SJCRH30 (cell line): ENCODE data around the gene ADAMTSL1. TPM values are rescaled to one million over a fixed set of nuclear protein-coding genes. Genes with fewer than 3 reads are reported as not detected.

Experiments
- DNase-seq, 2 experiments: peaks; one replicate each; pipeline ENCODE4 v3.0.0-alpha.2; 2015 to 2020
- H3K27ac ChIP-seq: fragments of 250-450 bp; sonication (Bioruptor Pico); 2 replicates; pipeline ENCODE4 v1.5.1; 2020; ENCODE audit warnings: mild to moderate bottlenecking, moderate library complexity
- H3K27me3 ChIP-seq: fragments of 250-450 bp; sonication (Bioruptor Pico); 2 replicates; pipeline ENCODE4 v1.5.1; 2020; ENCODE audit warnings: mild to moderate bottlenecking, moderate library complexity
- H3K36me3 ChIP-seq: fragments of 250-450 bp; sonication (Bioruptor Pico); 2 replicates; pipeline ENCODE4 v1.5.1; 2020; ENCODE audit warnings: mild to moderate bottlenecking, moderate library complexity
- H3K4me1 ChIP-seq: fragments of 250-450 bp; sonication (Bioruptor Pico); 2 replicates; pipeline ENCODE4 v1.5.1; 2020; ENCODE audit warnings: mild to moderate bottlenecking, moderate library complexity
- H3K4me3 ChIP-seq: fragments of 250-450 bp; sonication (Bioruptor Pico); 2 replicates; pipeline ENCODE4 v1.5.1; 2020; ENCODE audit warnings: mild to moderate bottlenecking, moderate library complexity
- H3K9me3 ChIP-seq: fragments of 250-450 bp; sonication (Bioruptor Pico); replicated peaks from 2 replicates; pipeline ENCODE4 v1.5.1; 2020; ENCODE audit warnings: mild to moderate bottlenecking, moderate library complexity
- total RNA-seq: library from RNA; depleted of rRNA; stranded (reverse); fragments of >200 nt; shearing (Covaris generic); gene quantifications from 2 replicates; pipeline ENCODE4 v1.2.3, GENCODE V29; 2014

ADAMTSL1 gene
- total RNA-seq, 1 experiment from 2014 or later, result 3.3 TPM

DNA sequence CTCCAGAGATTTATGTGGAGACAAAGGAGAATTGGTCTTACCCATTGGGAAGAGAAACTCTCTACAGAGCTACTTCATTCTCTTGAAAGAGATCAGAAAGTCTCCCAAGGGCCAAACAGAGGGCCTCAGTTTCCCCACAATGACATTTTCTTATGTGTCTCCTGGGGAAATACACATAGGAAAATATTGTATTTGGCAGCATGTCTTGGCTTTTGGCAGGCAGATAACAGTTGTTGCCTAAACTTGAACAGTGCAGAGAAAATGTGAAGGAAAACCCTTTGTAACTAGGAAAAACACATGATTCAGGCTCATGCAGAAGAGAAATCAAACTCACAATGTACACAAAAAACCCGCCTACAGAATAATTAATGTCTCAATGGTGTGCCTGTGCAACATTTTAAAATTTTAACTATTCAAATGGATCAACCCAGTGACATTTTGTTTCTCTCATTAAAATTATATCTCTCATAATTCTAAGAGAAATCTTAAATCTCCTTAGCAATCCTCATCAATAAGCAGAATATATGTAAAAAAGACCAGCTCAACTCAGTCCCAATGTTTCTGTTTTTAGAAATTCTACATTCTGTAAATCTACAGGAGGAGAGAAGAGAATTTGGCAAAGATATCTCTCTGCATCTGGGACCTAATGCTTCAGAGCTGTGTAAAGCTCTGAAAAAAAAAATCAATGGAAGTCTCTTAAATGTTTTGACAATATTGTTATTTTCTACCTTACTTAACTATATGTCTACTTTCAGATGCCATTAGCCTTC lies 205.1 kb downstream of the ADAMTSL1 start:
- Histone ChIP-seq H3K9me3 (no peaks in the 10 kb centered on the region), H3K27ac (no peak overlapping the region), H3K27me3 (no peaks in the 10 kb centered on the region), H3K4me1 (no peaks in the 10 kb centered on the region), H3K4me3 (no peak overlapping the region), H3K36me3 (no peaks in the 10 kb centered on the region)
- DNase-seq, result no peak

DNA sequence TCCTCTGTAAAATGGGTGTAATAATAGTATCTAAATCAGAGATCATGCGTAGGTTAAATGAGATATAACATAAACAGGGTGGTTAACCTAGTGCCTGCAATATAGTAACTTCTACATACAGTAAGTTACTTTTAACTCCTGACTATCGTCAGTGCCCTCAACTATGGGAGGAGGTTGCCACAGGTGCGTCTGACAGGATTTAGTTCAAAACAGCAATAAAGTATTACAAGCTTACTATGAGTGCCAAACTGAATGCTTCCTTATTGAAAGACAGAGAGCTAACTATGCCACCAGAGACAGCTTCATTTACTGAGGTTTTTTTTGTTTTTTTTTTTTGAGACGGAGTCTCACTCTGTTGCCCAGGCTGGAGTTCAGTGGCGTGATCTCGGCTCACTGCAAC lies 209.0 kb downstream of the ADAMTSL1 start:
- Histone ChIP-seq H3K9me3 (no peaks in the 10 kb centered on the region), H3K36me3 (no peaks in the 10 kb centered on the region), H3K27ac (no peak overlapping the region), H3K4me3 (no peak overlapping the region), H3K4me1 (no peaks in the 10 kb centered on the region), H3K27me3 (no peaks in the 10 kb centered on the region)
- DNase-seq, result no peak

DNA sequence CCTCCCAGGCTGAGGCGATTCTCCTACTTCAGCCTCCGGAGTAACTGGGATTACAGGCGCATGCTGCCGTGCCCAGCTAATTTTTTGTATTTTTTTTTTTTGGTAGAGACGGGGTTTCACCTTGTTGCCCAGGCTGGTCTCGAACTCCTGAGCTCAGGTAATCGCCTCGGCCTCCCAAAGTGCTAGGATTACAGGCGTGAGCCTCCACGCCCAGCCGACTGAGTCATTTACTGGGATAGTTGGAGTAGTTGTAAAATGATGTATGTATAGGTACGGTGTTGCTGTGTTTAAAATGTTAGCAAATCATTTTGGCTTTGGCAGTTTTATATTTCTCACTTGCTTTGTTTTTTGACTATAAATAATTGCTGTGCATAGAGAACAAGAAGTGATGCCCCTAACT lies 209.4 kb downstream of the ADAMTSL1 start:
- DNase-seq, result no peak
- Histone ChIP-seq H3K36me3 (no peaks in the 10 kb centered on the region), H3K4me3 (no peak overlapping the region), H3K27ac (no peak overlapping the region), H3K9me3 (no peaks in the 10 kb centered on the region), H3K27me3 (no peaks in the 10 kb centered on the region), H3K4me1 (no peaks in the 10 kb centered on the region)

DNA sequence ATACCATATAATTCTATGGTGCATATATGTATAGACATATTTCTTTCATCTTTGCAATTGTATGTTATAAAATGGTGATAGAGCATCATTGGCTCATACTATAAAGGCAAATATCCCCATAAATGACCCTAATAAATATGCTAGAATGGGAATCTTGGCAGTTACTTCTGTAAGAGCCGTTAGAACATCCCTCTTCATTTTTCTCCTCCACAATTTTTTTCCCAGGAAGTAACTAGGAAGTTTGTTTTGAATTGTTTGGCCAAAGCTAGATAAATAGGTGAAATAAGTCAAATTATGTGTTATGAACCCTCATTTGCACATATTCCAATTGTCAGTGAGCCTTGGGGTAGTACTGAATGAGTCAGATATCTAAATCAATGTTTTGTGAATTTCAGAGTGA lies 209.9 kb downstream of the ADAMTSL1 start:
- no peak overlapping the region for H3K4me3 ChIP-seq
- no peaks in the 10 kb centered on the region for H3K4me1 ChIP-seq
- no peaks in the 10 kb centered on the region for H3K9me3 ChIP-seq
- no peaks in the 10 kb centered on the region for H3K27me3 ChIP-seq
- no peak for DNase-seq
- no peaks in the 10 kb centered on the region for H3K36me3 ChIP-seq
- no peak overlapping the region for H3K27ac ChIP-seq

DNA sequence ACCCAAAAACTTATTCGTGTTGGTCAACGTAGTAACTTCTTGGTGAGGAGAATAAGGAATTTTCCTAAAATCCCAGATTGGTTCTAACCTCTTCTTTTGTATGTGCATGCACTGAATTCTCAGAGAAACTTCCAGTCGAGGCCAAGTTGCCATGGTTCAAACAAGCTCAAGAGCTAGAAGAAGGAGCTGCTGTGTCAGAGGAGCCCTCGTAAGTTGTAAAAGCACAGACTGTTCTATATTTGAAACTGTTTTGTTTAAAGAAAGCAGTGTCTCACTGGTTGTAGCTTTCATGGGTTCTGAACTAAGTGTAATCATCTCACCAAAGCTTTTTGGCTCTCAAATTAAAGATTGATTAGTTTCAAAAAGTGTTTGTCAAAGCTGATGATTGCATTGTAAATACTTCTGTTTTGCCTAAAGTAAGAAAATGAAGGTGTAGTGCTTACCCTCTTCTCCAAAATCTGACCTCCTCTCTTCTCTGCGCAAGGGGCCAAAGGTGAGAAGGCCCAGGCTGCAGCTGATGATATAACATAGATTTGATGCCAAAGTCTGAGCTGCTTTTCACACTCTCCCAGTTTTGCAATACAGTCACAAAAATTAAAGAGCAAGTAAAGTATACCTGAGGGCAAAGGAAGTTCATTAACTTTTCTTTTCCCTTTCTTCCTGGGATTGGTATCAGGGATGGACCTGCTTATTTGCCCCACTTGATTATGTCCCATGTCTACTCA lies 210.8 kb downstream of the ADAMTSL1 start:
- H3K9me3 ChIP-seq, result no peaks in the 10 kb centered on the region
- no peaks in the 10 kb centered on the region for H3K4me1 ChIP-seq
- no peak overlapping the region for H3K27ac ChIP-seq
- H3K4me3 ChIP-seq, result no peak overlapping the region
- no peaks in the 10 kb centered on the region for H3K27me3 ChIP-seq
- no peaks in the 10 kb centered on the region for H3K36me3 ChIP-seq
- no peak for DNase-seq

DNA sequence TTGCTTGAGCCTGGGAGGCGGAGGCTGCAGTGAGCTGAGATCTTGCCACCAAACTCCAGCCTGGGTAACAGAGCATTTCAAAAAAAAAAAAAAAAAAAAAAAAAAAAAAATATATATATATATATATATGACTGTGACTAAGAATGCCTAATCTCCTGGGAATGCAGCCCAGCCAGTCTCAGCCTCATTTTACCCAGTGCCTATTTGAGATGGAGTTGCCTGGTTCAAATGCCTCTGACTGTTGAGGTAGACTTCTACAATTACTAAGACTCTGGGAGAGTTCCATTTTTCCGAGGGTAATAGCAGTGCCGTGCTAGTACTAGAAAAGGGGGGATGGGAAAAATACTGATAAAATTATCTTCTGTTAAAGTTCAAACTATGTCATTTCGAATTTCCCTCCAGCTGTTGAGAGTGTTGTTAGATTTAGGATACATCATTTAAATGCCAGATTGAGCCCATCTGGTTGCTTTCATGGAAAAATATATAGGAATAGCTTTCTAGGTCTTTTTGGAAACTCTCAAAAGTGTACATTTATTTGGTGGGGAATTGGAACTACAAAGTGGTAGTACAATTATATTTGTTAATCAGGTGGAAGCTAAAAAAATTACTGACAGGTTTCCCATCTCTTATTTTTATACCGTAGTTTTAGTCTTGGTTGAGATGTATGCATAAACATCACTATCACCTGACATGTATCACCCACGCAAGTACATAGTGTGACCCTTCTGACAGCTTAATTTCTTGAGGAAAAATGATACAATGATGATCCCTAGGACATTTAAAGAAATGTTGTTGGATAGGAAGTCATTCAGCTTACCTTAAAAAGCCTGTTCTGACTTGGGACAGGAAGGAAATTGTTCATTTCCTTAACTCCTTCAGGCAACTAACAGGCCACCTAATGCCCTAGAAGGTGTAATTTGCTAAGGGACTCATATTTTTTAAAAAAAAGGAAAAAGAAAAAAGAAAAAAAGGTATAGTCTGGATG lies 214.9 kb downstream of the ADAMTSL1 start:
- H3K36me3 ChIP-seq, result no peaks in the 10 kb centered on the region
- H3K4me1 ChIP-seq, result no peaks in the 10 kb centered on the region
- H3K9me3 ChIP-seq, result no peaks in the 10 kb centered on the region
- DNase-seq, result no peak
- H3K27ac ChIP-seq, result no peak overlapping the region
- H3K4me3 ChIP-seq, result no peak overlapping the region
- H3K27me3 ChIP-seq, result no peaks in the 10 kb centered on the region

DNA sequence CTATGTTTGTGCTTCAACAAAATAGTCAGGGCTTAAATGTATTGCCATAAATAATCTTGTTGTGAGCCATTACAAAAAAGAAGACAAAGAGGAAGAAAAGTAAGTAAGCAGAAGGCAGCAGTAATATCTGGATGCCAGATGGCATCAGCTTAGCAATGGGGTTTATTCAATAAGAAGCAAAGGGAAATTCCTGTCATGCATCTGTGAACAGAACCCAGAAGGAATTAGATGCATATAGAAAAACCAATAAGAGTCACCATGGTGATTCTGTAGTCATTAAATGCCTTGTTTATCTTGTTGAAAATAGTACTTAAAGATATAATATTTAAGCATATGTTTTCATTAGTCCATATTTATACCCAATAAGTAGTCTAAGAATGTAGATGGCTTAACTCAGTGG lies 216.0 kb downstream of the ADAMTSL1 start:
- Histone ChIP-seq H3K27me3 (no peaks in the 10 kb centered on the region), H3K4me3 (no peak overlapping the region), H3K9me3 (no peaks in the 10 kb centered on the region), H3K27ac (no peak overlapping the region), H3K36me3 (no peaks in the 10 kb centered on the region), H3K4me1 (no peaks in the 10 kb centered on the region)
- no peak for DNase-seq

DNA sequence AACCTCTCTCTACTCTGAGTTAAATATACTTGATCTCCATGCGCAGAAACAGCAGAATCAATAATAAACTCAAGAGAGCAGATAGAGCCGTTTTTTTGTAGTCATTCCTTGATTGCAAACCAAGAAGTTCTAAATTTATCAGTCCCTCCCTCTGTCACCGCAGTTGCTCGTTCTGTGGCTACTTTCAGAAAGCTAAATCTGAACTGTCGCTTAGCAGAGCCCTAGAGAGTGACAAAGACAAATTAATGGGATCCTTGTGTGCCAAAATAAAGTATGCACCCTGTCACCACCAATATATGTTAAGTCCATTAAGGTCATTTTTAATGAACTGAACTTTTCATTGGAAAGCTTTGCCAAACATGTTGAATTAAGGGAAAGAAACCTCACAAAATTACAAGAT lies 218.3 kb downstream of the ADAMTSL1 start:
- no peaks in the 10 kb centered on the region for H3K36me3 ChIP-seq
- H3K27ac ChIP-seq, result no peak overlapping the region
- DNase-seq, result no peak
- H3K27me3 ChIP-seq, result no peaks in the 10 kb centered on the region
- H3K9me3 ChIP-seq, result no peaks in the 10 kb centered on the region
- no peaks in the 10 kb centered on the region for H3K4me1 ChIP-seq
- no peak overlapping the region for H3K4me3 ChIP-seq

DNA sequence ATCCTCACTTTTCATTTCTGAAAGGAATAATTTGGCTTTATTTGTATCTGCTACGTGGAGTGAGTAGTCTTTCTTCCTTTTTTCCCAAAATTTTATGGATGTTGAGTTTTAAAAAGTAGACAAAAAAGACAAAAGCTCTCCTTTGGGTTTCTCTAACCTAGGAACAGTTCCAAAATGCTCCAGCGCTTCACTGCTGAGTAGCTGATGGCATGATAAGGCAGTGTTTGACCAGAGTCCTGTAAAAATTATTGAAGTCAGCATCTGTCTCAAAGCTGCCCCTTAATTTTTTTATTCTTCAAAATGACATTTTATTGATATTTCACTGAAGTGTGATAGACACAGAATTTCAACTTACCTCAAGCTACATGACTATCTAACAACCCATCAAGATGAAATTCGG lies 219.0 kb downstream of the ADAMTSL1 start:
- no peaks in the 10 kb centered on the region for H3K36me3 ChIP-seq
- no peak for DNase-seq

DNA sequence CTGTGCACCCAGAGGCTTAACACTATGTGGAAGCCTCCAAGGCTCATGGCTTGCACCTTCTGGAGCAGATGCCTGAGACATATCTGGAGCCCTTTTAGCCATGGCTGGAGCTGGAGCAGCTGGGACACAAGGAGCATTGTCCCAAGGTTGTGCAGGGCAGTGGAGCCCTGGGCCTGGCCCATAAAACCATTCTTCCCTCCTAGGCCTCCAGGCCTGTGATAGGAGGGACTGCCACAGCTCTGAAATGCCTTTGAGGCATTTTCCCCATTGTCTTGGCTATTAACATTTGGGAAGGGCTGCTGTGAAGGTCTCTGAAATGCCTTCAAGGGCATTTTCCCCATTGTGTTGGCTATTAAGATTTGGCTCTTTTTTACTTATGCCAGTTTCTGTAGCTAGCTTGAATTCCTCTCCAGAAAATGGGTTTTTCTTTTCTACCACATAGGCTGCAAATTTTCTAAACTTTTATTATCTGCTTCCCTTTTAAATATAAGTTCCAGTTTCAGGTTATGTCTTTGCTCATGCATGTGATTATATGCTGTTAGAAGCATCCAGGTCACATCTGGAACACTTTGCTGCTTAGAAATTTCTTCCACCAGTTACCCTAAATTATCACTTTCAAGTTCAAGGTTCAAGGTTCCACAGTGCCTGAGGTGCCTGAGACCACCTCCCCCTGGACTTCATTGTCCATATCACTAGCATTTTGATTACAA lies 221.2 kb downstream of the ADAMTSL1 start:
- Histone ChIP-seq H3K9me3 (no peaks in the 10 kb centered on the region), H3K36me3 (no peaks in the 10 kb centered on the region), H3K4me3 (no peak overlapping the region), H3K27ac (no peak overlapping the region), H3K27me3 (no peaks in the 10 kb centered on the region), H3K4me1 (no peaks in the 10 kb centered on the region)
- DNase-seq, result no peak

More for the DNA sequence above, 219.0 kb downstream of the ADAMTSL1 start:
- Histone ChIP-seq H3K9me3 (no peaks in the 10 kb centered on the region), H3K4me3 (no peak overlapping the region), H3K4me1 (no peaks in the 10 kb centered on the region), H3K27me3 (no peaks in the 10 kb centered on the region), H3K27ac (no peak overlapping the region)

DNA sequence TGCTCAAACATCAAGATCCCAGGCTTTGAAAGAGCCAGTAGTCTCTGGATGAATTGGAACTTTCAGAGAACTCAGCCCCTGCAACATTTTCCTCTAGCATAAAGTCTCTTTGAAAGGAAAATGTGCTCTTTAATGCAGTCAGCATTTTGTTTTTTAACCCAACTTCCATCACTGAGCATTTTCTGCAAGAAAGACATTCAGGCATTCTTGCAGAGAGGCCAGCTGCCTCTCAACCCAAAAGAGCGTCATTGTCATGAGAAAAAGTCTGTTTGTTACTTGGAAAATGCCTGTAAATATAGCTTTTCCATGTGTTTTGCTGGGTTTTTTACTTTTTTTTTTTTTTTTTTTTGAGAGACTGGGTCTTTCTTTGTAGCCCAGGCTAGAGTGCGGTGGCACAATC lies 225.0 kb downstream of the ADAMTSL1 start:
- Histone ChIP-seq H3K36me3 (no peaks in the 10 kb centered on the region), H3K4me1 (no peaks in the 10 kb centered on the region), H3K27ac (no peak overlapping the region), H3K4me3 (no peak overlapping the region), H3K27me3 (no peaks in the 10 kb centered on the region), H3K9me3 (no peaks in the 10 kb centered on the region)
- DNase-seq, result no peak

DNA sequence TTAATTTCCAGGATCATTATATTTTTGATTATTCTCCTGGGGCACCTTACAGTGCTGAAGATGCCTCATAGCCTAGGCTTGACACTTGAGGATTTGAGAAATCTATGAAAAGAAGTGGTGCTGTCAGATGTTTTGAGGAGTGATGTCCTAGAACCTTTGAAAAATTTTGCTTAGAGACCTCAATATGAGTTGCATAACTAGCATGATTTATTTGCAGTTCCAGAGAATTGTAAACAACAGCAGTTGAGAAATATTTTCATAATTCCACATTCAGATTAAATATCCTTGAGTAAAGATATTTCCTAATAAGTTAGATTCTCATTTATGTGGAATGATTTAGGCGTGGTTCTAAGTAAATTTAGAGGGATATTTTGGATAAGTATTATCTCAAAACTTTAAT lies 225.8 kb downstream of the ADAMTSL1 start:
- no peaks in the 10 kb centered on the region for H3K9me3 ChIP-seq
- no peak for DNase-seq
- H3K27me3 ChIP-seq, result no peaks in the 10 kb centered on the region

DNA sequence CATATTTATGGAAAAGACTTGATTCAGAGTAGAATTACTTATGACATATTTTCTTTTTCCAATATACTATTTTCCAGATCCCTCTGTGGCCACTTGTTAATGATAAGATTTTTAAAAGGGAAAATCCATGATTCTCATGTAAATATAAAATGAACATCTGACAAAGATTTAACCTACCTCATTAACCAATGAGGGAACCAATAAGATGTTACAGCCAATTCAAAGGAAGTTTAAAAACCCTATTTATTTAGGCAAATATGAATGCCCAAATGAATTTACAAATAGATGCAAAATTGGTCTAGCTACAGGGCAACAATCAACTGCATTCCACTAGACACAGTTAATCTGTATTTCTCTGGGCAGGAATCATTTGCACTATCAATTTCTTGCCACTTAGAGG lies 226.8 kb downstream of the ADAMTSL1 start:
- H3K27me3 ChIP-seq, result no peaks in the 10 kb centered on the region
- no peaks in the 10 kb centered on the region for H3K9me3 ChIP-seq
- no peak for DNase-seq
- H3K27ac ChIP-seq, result no peak overlapping the region
- no peaks in the 10 kb centered on the region for H3K36me3 ChIP-seq
- no peak overlapping the region for H3K4me3 ChIP-seq
- H3K4me1 ChIP-seq, result no peaks in the 10 kb centered on the region

More for the DNA sequence above, 225.8 kb downstream of the ADAMTSL1 start:
- H3K36me3 ChIP-seq, result no peaks in the 10 kb centered on the region
- no peak overlapping the region for H3K27ac ChIP-seq
- H3K4me3 ChIP-seq, result no peak overlapping the region
- no peaks in the 10 kb centered on the region for H3K4me1 ChIP-seq

DNA sequence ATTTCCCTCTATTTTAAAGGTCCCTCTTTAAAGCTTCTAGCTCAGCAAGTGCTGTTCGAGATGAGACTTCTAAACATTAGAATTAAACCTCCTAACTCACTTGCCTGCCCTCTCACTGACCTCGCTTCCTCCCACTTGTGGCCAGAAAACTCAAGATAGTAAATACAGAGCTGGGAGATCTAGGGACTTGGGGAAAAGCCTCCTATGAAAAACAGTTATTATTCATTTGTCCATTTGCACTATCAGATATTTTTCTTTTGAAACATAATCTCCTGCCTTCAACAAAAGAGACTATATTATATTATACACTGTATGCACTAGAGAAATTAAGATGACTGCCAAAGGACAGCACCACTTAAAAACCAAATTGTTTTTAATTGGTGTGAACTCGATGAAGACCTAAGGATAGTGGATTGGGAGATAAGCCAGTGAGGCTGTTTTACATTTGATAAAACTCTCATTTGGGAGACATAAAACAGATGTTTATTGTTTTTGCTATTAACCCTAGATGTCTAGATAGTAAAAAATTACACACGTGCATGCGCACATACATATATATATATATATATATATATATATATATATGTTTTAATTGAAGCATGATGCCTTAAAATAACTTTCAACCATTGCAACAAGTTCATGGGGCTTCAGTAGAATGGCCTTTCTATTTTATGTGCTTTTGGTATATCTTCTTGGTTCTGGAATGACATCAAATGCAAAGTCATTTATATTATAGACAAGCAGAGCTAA lies 229.4 kb downstream of the ADAMTSL1 start:
- H3K27ac ChIP-seq, result no peak overlapping the region
- no peaks in the 10 kb centered on the region for H3K9me3 ChIP-seq
- no peak for DNase-seq

More for the DNA sequence above, 229.4 kb downstream of the ADAMTSL1 start:
- no peaks in the 10 kb centered on the region for H3K4me1 ChIP-seq
- H3K36me3 ChIP-seq, result no peaks in the 10 kb centered on the region
- H3K27me3 ChIP-seq, result no peaks in the 10 kb centered on the region
- H3K4me3 ChIP-seq, result no peak overlapping the region
